ENCODE measurements around the gene TMEM82.

Gene TMEM82

DNA sequence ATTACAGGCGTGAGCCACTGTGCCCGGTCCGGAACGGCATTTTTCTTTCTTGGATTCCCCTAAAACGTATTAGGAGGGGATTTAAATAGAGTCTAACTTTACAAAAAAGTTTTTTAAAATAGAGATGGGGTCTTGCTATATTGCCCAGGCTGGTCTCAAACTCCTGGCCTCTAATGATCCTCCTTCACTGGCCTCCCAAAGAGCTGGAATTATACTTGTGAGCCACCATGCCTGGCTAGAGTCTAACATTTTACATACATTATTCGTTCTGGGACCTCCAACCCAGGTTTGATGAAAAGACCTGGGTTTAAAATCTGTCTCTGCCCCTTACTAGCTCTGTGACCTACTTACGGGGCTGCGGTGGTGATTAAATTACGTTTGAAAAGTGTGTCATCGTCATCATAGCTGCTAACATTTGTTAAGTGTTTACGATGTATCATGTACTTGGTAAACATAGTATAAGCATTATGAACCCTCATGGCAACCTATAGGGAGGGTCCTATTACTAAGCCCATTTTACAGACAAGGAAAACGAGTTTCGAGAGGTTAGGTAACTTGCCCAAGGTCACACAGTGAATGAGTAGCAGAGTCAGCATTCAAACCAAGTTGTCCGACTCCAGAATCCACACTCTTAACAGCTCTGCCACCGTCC, 33.7 kb upstream of the TMEM82 start:
- no peak for DNase-seq (ENCODE audit: extremely low spot score)
- TF ChIP-seq FOXK2 (IDR thresholded peaks at IDR 0.05) (no peak), PKNOX1 (IDR thresholded peaks at IDR 0.05) (no peak), ARNT (IDR thresholded peaks at IDR 0.05) (no peak), FOXM1 (IDR thresholded peaks at IDR 0.05; ENCODE audit: borderline replicate concordance) (no peak), LEF1 (IDR thresholded peaks at IDR 0.05; ENCODE audit: borderline replicate concordance) (no peak), ZNF384 (IDR thresholded peaks at IDR 0.05) (no peak), NFRKB (IDR thresholded peaks at IDR 0.05) (no peak), L3MBTL2 (conservative IDR thresholded peaks at IDR 0.05) (no peak), TARDBP (IDR thresholded peaks at IDR 0.05) (no peak), FOXA1 (IDR thresholded peaks at IDR 0.05) (no peak)
- POLR2A ChIA-PET = interaction anchor here (1.1 kb wide), 1 partner anchor 106 kb away, joined by 3 read pairs; no protein-coding TSS in a partner anchor
- CTCF ChIA-PET = no interaction called here

DNA sequence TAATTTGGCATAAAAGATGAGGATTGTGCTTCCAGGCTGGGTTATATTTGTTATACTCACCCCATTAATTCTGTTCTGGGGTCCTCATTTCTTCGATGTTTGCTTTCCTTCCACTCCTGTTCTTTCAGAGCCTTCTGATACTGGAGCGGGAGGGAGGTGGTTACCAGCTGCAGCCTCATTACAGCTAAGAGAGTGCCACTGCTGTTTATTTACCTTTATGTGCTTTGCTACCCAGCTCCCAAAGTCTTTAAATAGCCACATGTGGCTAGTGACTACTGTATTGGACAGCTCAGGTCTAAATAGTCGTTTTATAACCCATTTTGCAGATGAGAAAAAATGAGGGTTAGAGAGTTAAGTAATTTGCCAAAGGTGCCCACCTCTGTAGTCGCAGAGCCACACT, 33.1 kb upstream of the TMEM82 start:
- no peak for DNase-seq (ENCODE audit: extremely low spot score)
- CTCF ChIA-PET = no interaction called here
- POLR2A ChIA-PET = no interaction called here
- TF ChIP-seq BHLHE40 (IDR thresholded peaks at IDR 0.05; ENCODE audit: borderline replicate concordance) (no peak), L3MBTL2 (conservative IDR thresholded peaks at IDR 0.05) (no peak), ZNF384 (IDR thresholded peaks at IDR 0.05) (no peak), TARDBP (IDR thresholded peaks at IDR 0.05) (no peak), SP1 (IDR thresholded peaks at IDR 0.05) (no peak), FOXM1 (IDR thresholded peaks at IDR 0.05; ENCODE audit: borderline replicate concordance) (no peak), HDGF (IDR thresholded peaks at IDR 0.05; ENCODE audit: borderline replicate concordance) (no peak), FOXA1 (IDR thresholded peaks at IDR 0.05) (no peak), LEF1 (IDR thresholded peaks at IDR 0.05; ENCODE audit: borderline replicate concordance) (no peak), NFRKB (IDR thresholded peaks at IDR 0.05) (no peak), ARNT (IDR thresholded peaks at IDR 0.05) (no peak), FOXK2 (IDR thresholded peaks at IDR 0.05) (no peak), SUZ12 (IDR thresholded peaks at IDR 0.05) (no peak)

- DNase-seq (ENCODE audit: extremely low spot score) = no peak
- ChIA-PET CTCF (no interaction called here), POLR2A (no interaction called here)
- no peak for TF ChIP-seq L3MBTL2 (conservative IDR thresholded peaks at IDR 0.05)
- TF ChIP-seq ZNF384 (IDR thresholded peaks at IDR 0.05) = no peak
- no peak for TF ChIP-seq NFRKB (IDR thresholded peaks at IDR 0.05)
- TF ChIP-seq FOXK2 (IDR thresholded peaks at IDR 0.05) = no peak
- TF ChIP-seq PKNOX1 (IDR thresholded peaks at IDR 0.05) = no peak
- TF ChIP-seq FOXA1 (IDR thresholded peaks at IDR 0.05) = no peak
- no peak for TF ChIP-seq FOXM1 (IDR thresholded peaks at IDR 0.05; ENCODE audit: borderline replicate concordance)
- TF ChIP-seq ARNT (IDR thresholded peaks at IDR 0.05) = no peak
- TF ChIP-seq BHLHE40 (IDR thresholded peaks at IDR 0.05; ENCODE audit: borderline replicate concordance) = no peak
- TF ChIP-seq HDGF (IDR thresholded peaks at IDR 0.05; ENCODE audit: borderline replicate concordance) = no peak
- no peak for TF ChIP-seq SUZ12 (IDR thresholded peaks at IDR 0.05)
- TF ChIP-seq TARDBP (IDR thresholded peaks at IDR 0.05) = no peak
- no peak for TF ChIP-seq SP1 (IDR thresholded peaks at IDR 0.05)
- TF ChIP-seq ELF4 (IDR thresholded peaks at IDR 0.05) = no peak
These were observed 30.1 kb upstream of the TMEM82 start for GRCh38 chr1:15712168-15712567.

- TF ChIP-seq FOXM1 (IDR thresholded peaks at IDR 0.05; ENCODE audit: borderline replicate concordance) = no peak
- TF ChIP-seq CTBP1 (IDR thresholded peaks at IDR 0.05; ENCODE audit: borderline replicate concordance) = no peak
- TF ChIP-seq LEF1 (IDR thresholded peaks at IDR 0.05; ENCODE audit: borderline replicate concordance) = no peak
- no peak for TF ChIP-seq FOXK2 (IDR thresholded peaks at IDR 0.05)
- TF ChIP-seq NFRKB (IDR thresholded peaks at IDR 0.05) = no peak
- no peak for TF ChIP-seq PKNOX1 (IDR thresholded peaks at IDR 0.05)
- TF ChIP-seq FOXA1 (IDR thresholded peaks at IDR 0.05) = no peak
- no peak for TF ChIP-seq ELF4 (IDR thresholded peaks at IDR 0.05)
- no peak for TF ChIP-seq BHLHE40 (IDR thresholded peaks at IDR 0.05; ENCODE audit: borderline replicate concordance)
- no peak for TF ChIP-seq SUZ12 (IDR thresholded peaks at IDR 0.05)
- TF ChIP-seq ZNF384 (IDR thresholded peaks at IDR 0.05) = no peak
- no peak for TF ChIP-seq L3MBTL2 (conservative IDR thresholded peaks at IDR 0.05)
- TF ChIP-seq ARNT (IDR thresholded peaks at IDR 0.05) = no peak
- DNase-seq (ENCODE audit: extremely low spot score) = no peak
- ChIA-PET CTCF (no interaction called here), POLR2A (interaction anchor here (1.5 kb wide), 1 partner anchor 111 kb away, joined by 4 read pairs; no protein-coding TSS in a partner anchor)
These were observed 27.7 kb upstream of the TMEM82 start for GRCh38 chr1:15714406-15715136.

- TF ChIP-seq L3MBTL2 (conservative IDR thresholded peaks at IDR 0.05) (no peak), NFRKB (IDR thresholded peaks at IDR 0.05) (no peak), SP1 (IDR thresholded peaks at IDR 0.05) (no peak), SUZ12 (IDR thresholded peaks at IDR 0.05) (no peak), FOXK2 (IDR thresholded peaks at IDR 0.05) (no peak), CTBP1 (IDR thresholded peaks at IDR 0.05; ENCODE audit: borderline replicate concordance) (no peak), ELF4 (IDR thresholded peaks at IDR 0.05) (no peak), BHLHE40 (IDR thresholded peaks at IDR 0.05; ENCODE audit: borderline replicate concordance) (no peak)
These were observed 24.7 kb upstream of the TMEM82 start for GRCh38 chr1:15717418-15718125.

More at GRCh38 chr1:15717418-15718125, 24.7 kb upstream of the TMEM82 start:
- POLR2A ChIA-PET = no interaction called here
- CTCF ChIA-PET = no interaction called here
- DNase-seq (ENCODE audit: extremely low spot score) = no peak

All from HEK293T (cell line).